Lung (tissue), 12 donors: ENCODE data around the gene ZFAND3. TPM values are rescaled to one million over a fixed set of nuclear protein-coding genes. Genes with fewer than 3 reads are reported as not detected.

ENCODE experiments used
- ATAC-seq: fragments of 200-7000 bp; cut with Tn5 transposase; one replicate; pipeline ENCODE4 v1.9.1; 2020; ENCODE audit warnings: moderate number of reproducible peaks; ENCODE audit not compliant: insufficient read depth, low FRiP score
- DNase-seq, 3 donors: peaks; one replicate each; pipeline ENCODE4 v3.0.0-alpha.2; 2013 to 2017
- H3K27ac ChIP-seq, 2 donors: one replicate each; pipeline ENCODE4 v1.5.1; 2013; ENCODE audit warnings: mild to moderate bottlenecking in 2 of 2, moderate library complexity in 2 of 2, control low read depth in 1 of 2, inconsistent platforms in 1 of 2, low read depth in 1 of 2, low read length in 1 of 2
- H3K27me3 ChIP-seq, 3 donors: one replicate each; pipeline ENCODE4 v1.5.1; 2013; ENCODE audit warnings: low read length in 2 of 3; ENCODE audit not compliant: control insufficient read depth in 3 of 3, insufficient read depth in 3 of 3
- H3K36me3 ChIP-seq, 4 donors: one replicate each; pipeline ENCODE4 v1.5.1; 2013; ENCODE audit warnings: low read length in 4 of 4, mild to moderate bottlenecking in 1 of 4, moderate library complexity in 1 of 4; ENCODE audit not compliant: control insufficient read depth in 4 of 4, insufficient read depth in 4 of 4
- H3K4me1 ChIP-seq, 5 donors: one replicate each; pipeline ENCODE4 v1.5.1; 2013; ENCODE audit warnings: low read length in 5 of 5, mild to moderate bottlenecking in 2 of 5, moderate library complexity in 1 of 5; ENCODE audit not compliant: control insufficient read depth in 5 of 5, insufficient read depth in 5 of 5
- H3K4me3 ChIP-seq: one replicate; pipeline ENCODE4 v1.5.1; 2013; ENCODE audit warnings: mild to moderate bottlenecking, control low read depth, moderate library complexity
- H3K9ac ChIP-seq, 2 donors: one replicate each; pipeline ENCODE4 v1.5.1; 2013; ENCODE audit warnings: low read length in 2 of 2, control low read depth in 1 of 2; ENCODE audit not compliant: insufficient read depth in 1 of 2
- H3K9me3 ChIP-seq, 4 donors: one replicate each; pipeline ENCODE4 v1.5.1; 2013; ENCODE audit warnings: low read length in 3 of 4, mild to moderate bottlenecking in 1 of 4, moderate library complexity in 1 of 4; ENCODE audit not compliant: control insufficient read depth in 4 of 4, insufficient read depth in 3 of 4
- WGBS, 2 donors: extraction: QIAGEN DNeasy Blood & Tissue Kit; methylation state at CpG; one replicate each; pipeline ENCODE4 v1.1.7; 2013; 5-methylcytosine and 5-hydroxymethylcytosine counted together
- polyA plus RNA-seq, 2 donors: library from polyadenylated mRNA; stranded (reverse); fragments of 200-250 nt; gene quantifications; one replicate each; pipeline ENCODE4 v1.2.1, GENCODE V29; 2013
- total RNA-seq, 2 donors: library from RNA; depleted of rRNA in 1 of 2; stranded (reverse); fragments of >200 nt in 1 of 2; gene quantifications; one replicate each; pipeline ENCODE4 v1.2.1, GENCODE V29; 2014 to 2021
- TF ChIP-seq, protein P1 (sequence below): IDR thresholded peaks from 2 replicates; pipeline ENCODE4 v1.5.1; 2012; ENCODE audit warnings: mild to moderate bottlenecking; ENCODE audit errors: control extremely low read depth, extremely low read depth
- donor health status: control.
- donor health status: control.
- donor health status: Bipolar disorder and iron deficiency.
- donor health status: healthy.
- donor health status: DM: yes; HTN: yes; CAD: no.

Gene ZFAND3
- total and polyA plus RNA-seq, 4 donors = 27.6 to 63.6 (median 51.3) TPM

DNA sequence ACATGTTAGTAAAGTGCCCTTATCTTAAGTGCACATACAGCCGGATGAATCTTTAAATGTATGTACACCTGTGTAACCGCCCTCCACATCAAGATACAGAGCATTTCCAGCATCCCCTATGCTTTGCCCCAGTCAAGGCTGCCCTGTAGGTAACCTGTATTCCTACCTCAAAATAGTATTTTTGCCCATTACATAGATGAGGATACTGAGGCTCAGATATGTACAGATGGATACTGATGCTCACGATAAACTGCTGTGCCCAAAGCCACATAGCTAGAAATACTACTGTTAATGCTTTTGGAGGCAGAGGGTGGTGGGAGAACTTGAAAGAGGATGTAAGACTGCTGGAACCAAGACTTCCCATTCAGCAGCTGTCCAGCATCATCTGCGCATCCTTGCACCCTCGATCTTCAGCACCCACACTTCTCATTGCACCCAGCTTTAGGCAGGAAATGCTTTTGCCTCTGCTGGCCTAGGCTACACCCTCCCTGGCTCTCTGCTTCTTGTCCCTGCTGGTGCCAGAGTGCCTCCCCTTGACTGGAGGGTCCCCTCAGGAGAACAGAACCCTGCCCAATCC lies 27.0 kb upstream of the ZFAND3 start:
- H3K27me3 ChIP-seq = no peaks in the 10 kb centered on the region
- WGBS, 2 donors = 84 to 86% methylated on average over 5 of the region's 5 CpGs

DNA sequence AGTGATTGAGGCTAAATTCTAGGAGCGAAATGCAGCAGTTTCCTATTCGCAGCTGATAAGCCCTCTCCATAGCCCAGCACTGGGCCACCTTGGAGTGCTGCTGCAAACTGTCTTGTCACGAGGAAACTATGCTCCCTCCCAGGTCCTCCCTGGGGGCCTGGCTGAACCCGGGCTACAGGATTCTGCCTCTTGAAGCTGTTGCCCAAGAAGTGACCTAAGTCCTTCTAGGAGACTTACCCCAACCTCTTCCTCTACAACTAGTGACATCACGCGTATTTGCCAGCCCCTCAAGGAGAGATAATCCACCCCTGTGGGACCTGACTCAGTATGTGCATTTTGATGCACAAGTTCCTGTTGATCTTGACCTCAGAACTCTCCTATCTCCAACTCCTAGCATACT lies 26.5 kb upstream of the ZFAND3 start:
- H3K9ac ChIP-seq = no peak overlapping the region
- ATAC-seq = no peak
- H3K4me3 ChIP-seq = no peak overlapping the region
- H3K27ac ChIP-seq = no peak overlapping the region
- no peaks in the 10 kb centered on the region for H3K9me3 ChIP-seq
- WGBS, 2 donors = 78 to 81% methylated on average over 6 of the region's 6 CpGs
- TF ChIP-seq, protein P1, sequence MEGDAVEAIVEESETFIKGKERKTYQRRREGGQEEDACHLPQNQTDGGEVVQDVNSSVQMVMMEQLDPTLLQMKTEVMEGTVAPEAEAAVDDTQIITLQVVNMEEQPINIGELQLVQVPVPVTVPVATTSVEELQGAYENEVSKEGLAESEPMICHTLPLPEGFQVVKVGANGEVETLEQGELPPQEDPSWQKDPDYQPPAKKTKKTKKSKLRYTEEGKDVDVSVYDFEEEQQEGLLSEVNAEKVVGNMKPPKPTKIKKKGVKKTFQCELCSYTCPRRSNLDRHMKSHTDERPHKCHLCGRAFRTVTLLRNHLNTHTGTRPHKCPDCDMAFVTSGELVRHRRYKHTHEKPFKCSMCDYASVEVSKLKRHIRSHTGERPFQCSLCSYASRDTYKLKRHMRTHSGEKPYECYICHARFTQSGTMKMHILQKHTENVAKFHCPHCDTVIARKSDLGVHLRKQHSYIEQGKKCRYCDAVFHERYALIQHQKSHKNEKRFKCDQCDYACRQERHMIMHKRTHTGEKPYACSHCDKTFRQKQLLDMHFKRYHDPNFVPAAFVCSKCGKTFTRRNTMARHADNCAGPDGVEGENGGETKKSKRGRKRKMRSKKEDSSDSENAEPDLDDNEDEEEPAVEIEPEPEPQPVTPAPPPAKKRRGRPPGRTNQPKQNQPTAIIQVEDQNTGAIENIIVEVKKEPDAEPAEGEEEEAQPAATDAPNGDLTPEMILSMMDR = no peak
- H3K4me1 ChIP-seq = peaks cover 0 to 3% (median 0%) of the 10 kb centered on the region in 5 donors
- no peaks in the 10 kb centered on the region for H3K36me3 ChIP-seq
- no peaks in the 10 kb centered on the region for H3K27me3 ChIP-seq
- DNase-seq = no peak

More for the DNA sequence above, 27.0 kb upstream of the ZFAND3 start:
- Histone ChIP-seq H3K4me3 (no peak overlapping the region), H3K4me1 (peaks cover 0 to 3% (median 0%) of the 10 kb centered on the region in 5 donors), H3K27ac (no peak overlapping the region), H3K9ac (no peak overlapping the region), H3K36me3 (no peaks in the 10 kb centered on the region), H3K9me3 (no peaks in the 10 kb centered on the region)
- no peak for ATAC-seq
- TF ChIP-seq, protein P1 = no peak
- DNase-seq = no peak

DNA sequence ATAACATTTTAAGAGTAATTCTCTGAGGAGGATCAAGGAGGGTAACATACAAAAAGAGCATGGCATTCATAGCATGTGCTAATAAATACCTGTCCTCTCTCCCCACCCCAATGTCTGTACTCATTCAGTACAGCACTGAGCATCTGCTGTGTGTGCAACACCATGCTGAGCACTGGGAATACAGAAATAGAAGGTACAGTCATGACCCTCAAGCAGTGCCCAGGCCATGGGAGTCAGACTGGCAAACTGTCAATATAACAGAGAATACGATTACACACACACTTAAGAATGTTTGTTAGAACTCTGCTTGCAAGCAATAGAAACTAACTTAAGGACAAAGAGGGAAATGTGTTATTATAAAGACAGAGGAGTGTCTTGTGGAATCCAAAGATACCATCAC lies 24.7 kb upstream of the ZFAND3 start:
- TF ChIP-seq, protein P1 = no peak
- no peak overlapping the region for H3K4me3 ChIP-seq
- no peaks in the 10 kb centered on the region for H3K9me3 ChIP-seq
- WGBS, 2 donors = 32 to 77% methylated on average over 1 of the region's 1 CpG
- no peaks in the 10 kb centered on the region for H3K27me3 ChIP-seq
- DNase-seq = no peak
- no peak overlapping the region for H3K27ac ChIP-seq
- no peaks in the 10 kb centered on the region for H3K36me3 ChIP-seq
- H3K4me1 ChIP-seq = peaks cover 0 to 3% (median 2%) of the 10 kb centered on the region in 5 donors
- H3K9ac ChIP-seq = no peak overlapping the region
- no peak for ATAC-seq
